OCI-LY1 (cell line): ENCODE measurements around the gene ZIC2.

Source experiments
- H2AFZ ChIP-seq: fragments of 200-600 bp; sonication (generic), shearing (Covaris generic); 2 replicates; pipeline ENCODE4 v1.6.0; 2014; ENCODE audit warnings: antibody characterized with exemption, mild to moderate bottlenecking, low read length
- H3F3A ChIP-seq: fragments of 200-600 bp; sonication (generic), shearing (Covaris generic); 2 replicates; pipeline ENCODE4 v1.6.0; 2014; ENCODE audit warnings: mild to moderate bottlenecking, antibody characterized with exemption, low read length, moderate library complexity; ENCODE audit not compliant: insufficient read depth
- H3K27ac ChIP-seq: fragments of 200-600 bp; sonication (generic); 2 replicates; pipeline ENCODE4 v1.5.1; 2014; ENCODE audit warnings: low read length, mixed run types, mild to moderate bottlenecking, low read depth; ENCODE audit not compliant: poor library complexity, severe bottlenecking
- H3K27me3 ChIP-seq: fragments of 200-600 bp; sonication (generic); 2 replicates; pipeline ENCODE4 v1.6.0; 2014; ENCODE audit warnings: antibody characterized with exemption, mild to moderate bottlenecking, low read length, moderate library complexity; ENCODE audit not compliant: insufficient read depth
- H3K36me3 ChIP-seq: fragments of 200-600 bp; sonication (generic); 2 replicates; pipeline ENCODE4 v1.6.1; 2014; ENCODE audit warnings: mild to moderate bottlenecking, antibody characterized with exemption, low read length, moderate library complexity, mixed read lengths; ENCODE audit not compliant: insufficient read depth
- H3K4me1 ChIP-seq: fragments of 200-600 bp; sonication (generic); 2 replicates; pipeline ENCODE4 v1.5.1; 2014; ENCODE audit warnings: mild to moderate bottlenecking, low read length, moderate library complexity; ENCODE audit not compliant: insufficient read depth, severe bottlenecking
- H3K4me2 ChIP-seq: fragments of 200-600 bp; sonication (generic), shearing (Covaris generic); 2 replicates; pipeline ENCODE4 v1.6.1; 2014; ENCODE audit warnings: low read length
- H3K4me3 ChIP-seq: fragments of 200-600 bp; sonication (generic); 2 replicates; pipeline ENCODE4 v1.5.1; 2014; ENCODE audit warnings: low read length, low read depth, mild to moderate bottlenecking, mixed read lengths; ENCODE audit not compliant: poor library complexity, severe bottlenecking
- H3K79me2 ChIP-seq: fragments of 200-600 bp; shearing (Covaris generic); 2 replicates; pipeline ENCODE4 v1.6.1; 2016; ENCODE audit warnings: mixed run types, low read length, mixed read lengths; ENCODE audit not compliant: insufficient read depth
- H3K9ac ChIP-seq: fragments of 200-600 bp; sonication (generic), shearing (Covaris generic); 2 replicates; pipeline ENCODE4 v1.6.1; 2014; ENCODE audit warnings: mild to moderate bottlenecking, low read length, mixed read lengths
- H3K9me2 ChIP-seq: fragments of 200-600 bp; sonication (generic), shearing (Covaris generic); 2 replicates; pipeline ENCODE4 v1.6.1; 2014; ENCODE audit warnings: low read depth, mild to moderate bottlenecking, low read length, mixed read lengths
- H3K9me3 ChIP-seq: fragments of 200-600 bp; shearing (Covaris generic); 2 replicates; pipeline ENCODE4 v1.6.1; 2014; ENCODE audit warnings: low read length, mixed read lengths
- H4K20me1 ChIP-seq: fragments of 200-600 bp; sonication (generic), shearing (Covaris generic); 2 replicates; pipeline ENCODE4 v1.6.0; 2016; ENCODE audit warnings: mild to moderate bottlenecking, low read length; ENCODE audit not compliant: insufficient read depth
- EZH2 ChIP-seq: fragments of 200-600 bp; sonication (generic), shearing (Covaris generic); IDR thresholded peaks from 2 replicates; pipeline ENCODE4 v1.8.0; 2017; ENCODE audit warnings: borderline replicate concordance, mixed run types, mild to moderate bottlenecking, antibody characterized with exemption, low read length, moderate library complexity, mixed read lengths
- TF ChIP-seq, protein P1 (sequence below): fragments of 200-600 bp; sonication (generic), shearing (Covaris generic); IDR thresholded peaks from 2 replicates; pipeline ENCODE4 v1.5.1; 2017; ENCODE audit warnings: mild to moderate bottlenecking, antibody characterized with exemption, low read length, moderate library complexity, mixed read lengths

Gene ZIC2

GRCh38 chr13:99970651-99971575 is 10.7 kb upstream of the ZIC2 start:
- Histone ChIP-seq H2AFZ (no peak overlapping the region), H3K79me2 (no peaks in the 10 kb centered on the region), H3K4me3 (no peak overlapping the region), H4K20me1 (no peaks in the 10 kb centered on the region), H3K27ac (no peak overlapping the region), H3K36me3 (no peaks in the 10 kb centered on the region), H3K4me2 (no peak overlapping the region), H3K9ac (no peak overlapping the region), H3K9me2 (no peaks in the 10 kb centered on the region), H3K27me3 (no peaks in the 10 kb centered on the region), H3F3A (no peaks in the 10 kb centered on the region), H3K9me3 (0 out of 2 replicates have a peak, but pooled peaks cover 2% of the 10 kb centered on the region), H3K4me1 (no peaks in the 10 kb centered on the region)
- no peak for TF ChIP-seq EZH2
- TF ChIP-seq, protein P1, sequence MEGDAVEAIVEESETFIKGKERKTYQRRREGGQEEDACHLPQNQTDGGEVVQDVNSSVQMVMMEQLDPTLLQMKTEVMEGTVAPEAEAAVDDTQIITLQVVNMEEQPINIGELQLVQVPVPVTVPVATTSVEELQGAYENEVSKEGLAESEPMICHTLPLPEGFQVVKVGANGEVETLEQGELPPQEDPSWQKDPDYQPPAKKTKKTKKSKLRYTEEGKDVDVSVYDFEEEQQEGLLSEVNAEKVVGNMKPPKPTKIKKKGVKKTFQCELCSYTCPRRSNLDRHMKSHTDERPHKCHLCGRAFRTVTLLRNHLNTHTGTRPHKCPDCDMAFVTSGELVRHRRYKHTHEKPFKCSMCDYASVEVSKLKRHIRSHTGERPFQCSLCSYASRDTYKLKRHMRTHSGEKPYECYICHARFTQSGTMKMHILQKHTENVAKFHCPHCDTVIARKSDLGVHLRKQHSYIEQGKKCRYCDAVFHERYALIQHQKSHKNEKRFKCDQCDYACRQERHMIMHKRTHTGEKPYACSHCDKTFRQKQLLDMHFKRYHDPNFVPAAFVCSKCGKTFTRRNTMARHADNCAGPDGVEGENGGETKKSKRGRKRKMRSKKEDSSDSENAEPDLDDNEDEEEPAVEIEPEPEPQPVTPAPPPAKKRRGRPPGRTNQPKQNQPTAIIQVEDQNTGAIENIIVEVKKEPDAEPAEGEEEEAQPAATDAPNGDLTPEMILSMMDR, result no peak

- Histone ChIP-seq H3K4me1 (no peaks in the 10 kb centered on the region), H2AFZ (no peak within 1 kb of the TSS), H3K4me2 (no peak within 1 kb of the TSS), H3K9ac (no peak within 1 kb of the TSS), H3F3A (no peaks in the 10 kb centered on the region), H3K4me3 (no peak within 1 kb of the TSS), H4K20me1 (no peaks in the 10 kb centered on the region), H3K36me3 (no peaks in the 10 kb centered on the region), H3K9me2 (no peaks in the 10 kb centered on the region), H3K79me2 (no peaks in the 10 kb centered on the region), H3K9me3 (0 out of 2 replicates have a peak, but pooled peaks cover 2% of the 10 kb centered on the region), H3K27ac (no peak within 1 kb of the TSS), H3K27me3 (no peaks in the 10 kb centered on the region)
- TF ChIP-seq EZH2, result no peak
- TF ChIP-seq, protein P1, result no peak
Measured at GRCh38 chr13:99971576-99972189, 9.9 kb upstream of the ZIC2 start, which contains the start of gene ZIC5. TSS of gene ZIC5 (minus strand) at chr13:99971767. CDS start at chr13:99971603, 164 bp downstream.

DNA sequence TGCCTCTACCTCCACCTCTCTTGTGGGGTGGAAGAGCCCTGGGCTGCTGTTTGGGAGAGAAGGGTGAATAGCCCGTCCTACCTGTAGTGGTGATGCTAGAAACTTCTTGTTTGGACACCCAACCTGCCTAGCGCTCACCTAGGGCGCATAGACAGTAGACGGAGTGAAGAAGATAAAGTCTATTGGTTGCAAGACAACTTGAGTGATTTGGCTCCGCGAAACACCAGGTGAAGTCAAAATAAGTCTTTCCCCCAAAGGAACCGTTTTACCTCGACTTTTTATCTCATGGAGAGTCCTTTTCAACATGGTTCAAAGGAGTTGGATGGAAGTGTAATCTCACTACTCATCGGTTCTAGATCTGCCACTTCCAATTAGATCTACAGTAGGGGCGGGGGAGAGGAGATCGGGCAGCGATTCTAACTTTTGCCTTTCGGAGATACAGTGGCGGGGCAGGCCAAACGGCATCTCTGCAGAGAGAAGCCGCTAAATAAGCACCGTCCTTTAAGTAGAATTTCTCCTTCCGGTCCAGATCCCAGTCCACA is 9.3 kb upstream of the ZIC2 start:
- Histone ChIP-seq H3K9ac (no peak overlapping the region), H3K4me1 (no peaks in the 10 kb centered on the region), H4K20me1 (no peaks in the 10 kb centered on the region), H3K79me2 (no peaks in the 10 kb centered on the region), H3K27ac (no peak overlapping the region), H3K4me3 (no peak overlapping the region), H3K4me2 (no peak overlapping the region), H2AFZ (no peak overlapping the region), H3K36me3 (no peaks in the 10 kb centered on the region), H3F3A (no peaks in the 10 kb centered on the region), H3K9me2 (no peaks in the 10 kb centered on the region), H3K9me3 (0 out of 2 replicates have a peak, but pooled peaks cover 2% of the 10 kb centered on the region), H3K27me3 (no peaks in the 10 kb centered on the region)
- TF ChIP-seq EZH2, result no peak
- TF ChIP-seq, protein P1, result no peak
